GM21619 (cell line): Measurements from ENCODE around the gene EIF3K.

Source experiments
- ATAC-seq: cut with Tn5 transposase; IDR thresholded peaks from one replicate; pipeline ENCODE4 v1.9.1; 2021; ENCODE audit not compliant: unreplicated experiment

Gene EIF3K

GRCh38 chr19:38683393-38684077 lies 64.5 kb downstream of the EIF3K start:
- no peak for ATAC-seq

GRCh38 chr19:38684078-38684861 lies 65.3 kb downstream of the EIF3K start:
- ATAC-seq, result no peak

DNA sequence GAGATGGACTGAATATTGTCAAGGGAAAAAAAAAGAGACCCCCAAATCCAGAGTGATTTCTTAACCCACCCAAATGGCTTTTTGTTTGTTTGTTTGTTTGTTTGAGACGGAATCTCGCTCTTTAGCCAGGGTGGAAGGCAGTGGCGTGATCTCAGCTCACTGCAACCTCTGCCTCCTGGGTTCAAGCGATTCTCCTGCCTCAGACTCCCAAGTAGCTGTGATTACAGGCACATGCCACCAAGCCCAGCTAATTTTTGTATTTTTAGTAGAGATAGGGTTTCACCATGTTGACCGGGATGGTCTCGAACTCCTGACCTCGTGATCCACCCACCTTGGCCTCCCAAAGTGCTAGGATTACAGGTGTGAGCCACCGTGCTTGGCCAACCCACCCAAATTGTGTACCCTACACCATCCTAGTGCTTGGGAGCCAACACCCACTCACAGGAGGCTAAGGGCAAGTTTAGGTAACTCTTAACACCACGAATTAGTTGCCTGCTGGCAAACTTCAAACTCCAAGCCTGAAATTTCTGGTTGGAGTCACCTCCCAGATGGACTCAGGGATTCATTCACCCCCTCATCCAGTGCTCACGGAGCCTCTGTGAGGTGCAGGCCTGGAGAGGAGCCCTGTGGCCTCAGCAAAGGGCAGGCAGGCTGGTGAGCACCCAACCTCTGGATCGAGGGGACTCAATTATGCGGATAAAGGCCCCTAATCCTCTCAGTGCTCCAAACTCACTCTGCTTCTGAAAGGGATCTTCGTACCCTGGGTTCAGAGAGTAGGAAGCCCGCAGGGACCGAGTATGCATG lies 66.1 kb downstream of the EIF3K start:
- no peak for ATAC-seq

DNA sequence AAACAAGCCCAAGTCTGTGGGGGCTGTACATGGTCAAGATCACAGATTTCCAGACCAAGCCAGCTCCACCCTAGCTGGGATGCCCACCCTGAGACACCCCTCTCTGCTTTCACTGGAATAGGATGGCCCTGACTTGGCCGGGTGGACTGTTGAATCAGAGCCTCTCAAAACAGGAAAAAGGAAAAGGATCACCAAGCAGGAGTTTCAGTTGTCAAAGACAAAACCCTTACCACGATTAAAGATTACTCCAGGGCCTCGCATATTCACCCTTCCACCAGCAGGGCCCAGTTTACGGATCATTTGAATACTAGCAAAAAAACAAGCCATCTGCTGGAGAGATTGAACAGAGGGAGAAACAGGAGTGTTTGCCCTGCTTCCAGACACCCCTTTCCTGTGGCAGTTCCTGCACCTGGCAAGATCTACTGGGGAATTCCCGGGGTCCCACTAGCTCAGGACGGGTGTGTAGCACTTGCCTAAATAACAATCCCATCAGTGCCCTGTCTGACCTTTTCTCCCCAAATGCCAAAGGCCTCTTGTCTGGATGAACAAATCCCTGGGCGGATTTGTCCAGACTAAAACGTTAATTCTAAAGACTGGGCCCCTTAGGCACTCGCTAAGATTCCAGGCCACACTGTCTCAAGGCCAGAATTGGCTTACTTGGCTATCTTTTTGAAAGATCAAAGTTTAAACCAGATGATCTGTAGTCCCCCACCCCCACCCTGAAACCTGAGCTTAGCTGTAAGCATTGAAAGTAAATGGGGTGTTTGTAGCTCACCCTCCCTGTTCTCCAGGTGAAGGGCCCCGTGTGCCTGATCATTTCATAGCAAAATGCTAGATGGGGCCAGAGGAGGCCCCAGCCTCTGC lies 66.9 kb downstream of the EIF3K start:
- ATAC-seq, result no peak

DNA sequence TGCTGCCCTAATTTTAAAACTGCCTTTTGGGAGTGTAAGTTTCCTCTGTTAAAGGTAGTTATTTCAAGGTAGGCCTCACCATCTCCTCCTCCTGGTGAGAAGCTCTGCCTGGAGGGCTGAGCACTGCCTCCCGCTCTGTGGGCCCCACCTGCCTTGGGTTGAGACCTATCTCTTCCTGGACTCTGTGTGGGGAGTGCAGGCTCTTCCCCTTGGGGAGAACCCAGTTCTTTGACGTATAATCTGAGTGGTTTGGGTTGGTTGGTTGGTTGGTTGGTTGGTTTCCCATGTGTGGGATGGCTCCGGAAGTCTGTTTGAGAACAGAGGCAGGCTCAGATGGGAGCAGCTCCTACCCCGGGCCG lies 67.5 kb downstream of the EIF3K start:
- ATAC-seq, result no peak
